Breast epithelium (tissue), 4 donors: ENCODE measurements around the gene NCKAP5. TPM values are rescaled to one million over a fixed set of nuclear protein-coding genes. Genes with fewer than 3 reads are reported as not detected.

Experiments
- DNase-seq, 2 donors: peaks; one replicate each; pipeline ENCODE4 v3.0.0-alpha.2; 2019; ENCODE audit warnings: low spot score in 2 of 2
- H3K27ac ChIP-seq, 2 donors: fragments of 200-600 bp; sonication (generic) in 1 of 2; one replicate each; pipeline ENCODE4 v1.5.1; 2016 to 2019; ENCODE audit warnings: mild to moderate bottlenecking in 1 of 2
- H3K27me3 ChIP-seq, 2 donors: fragments of 200-600 bp; sonication (generic) in 1 of 2; one replicate each; pipeline versions ENCODE4 v1.5.1 to v1.6.0; 2017 to 2019; ENCODE audit warnings: control low read depth in 1 of 2, mild to moderate bottlenecking in 1 of 2
- H3K36me3 ChIP-seq: fragments of 200-600 bp; one replicate; pipeline ENCODE4 v1.5.1; 2019
- H3K4me1 ChIP-seq, 2 donors: fragments of 200-600 bp; sonication (generic); one replicate each; pipeline ENCODE4 v1.5.1; 2016 to 2019; ENCODE audit warnings: control low read depth in 1 of 2
- H3K4me3 ChIP-seq, 3 donors: fragments of 200-600 bp; sonication (generic); 1 replicate in 2 of 3; 2 replicates in 1 of 3; pipeline ENCODE4 v1.5.1; 2016 to 2019; ENCODE audit warnings: mild to moderate bottlenecking in 3 of 3, moderate library complexity in 2 of 3
- H3K9me3 ChIP-seq, 2 donors: fragments of 200-600 bp; sonication (generic) in 1 of 2; one replicate each; pipeline ENCODE4 v1.5.1; 2016 to 2019; ENCODE audit warnings: control low read depth in 1 of 2
- CTCF ChIP-seq, 3 donors: fragments of 450-650 bp; IDR thresholded peaks; one replicate each; pipeline ENCODE4 v1.5.1; 2016 to 2017; ENCODE audit warnings: antibody characterized with exemption in 3 of 3, mild to moderate bottlenecking in 3 of 3, moderate library complexity in 3 of 3
- POLR2A ChIP-seq: fragments of 450-650 bp; IDR thresholded peaks from one replicate; pipeline ENCODE4 v1.6.1; 2016; ENCODE audit warnings: antibody characterized with exemption, mild to moderate bottlenecking, moderate library complexity
- POLR2AphosphoS5 ChIP-seq, 3 donors: sonication (generic); formaldehyde crosslinking; IDR thresholded peaks; one replicate each; pipeline ENCODE4 v1.6.1; 2017; ENCODE audit warnings: antibody characterized with exemption in 3 of 3
- intact Hi-C: fragments of 100-400 bp; cut with DNase I; formaldehyde crosslinking; loops from one replicate; pipeline ENCODE4 v1.15.1; 2023; ENCODE audit warnings: low total_unique reads
- total RNA-seq, 3 donors: library from RNA; depleted of rRNA; stranded (reverse); fragments of >200 nt; gene quantifications; one replicate each; pipeline ENCODE4 v1.1.0, GENCODE V29; 2016

NCKAP5 gene
- total RNA-seq, 3 donors from 2014 or later, result 1.1 to 10.5 (median 6.1) TPM

GRCh38 chr2:133541376-133541775, 26.9 kb downstream of the NCKAP5 start:
- DNase-seq, result no peak
- Histone ChIP-seq H3K4me3 (no peak overlapping the region), H3K27me3 (no peaks in the 10 kb centered on the region), H3K9me3 (no peaks in the 10 kb centered on the region), H3K27ac (no peak overlapping the region), H3K4me1 (no peaks in the 10 kb centered on the region), H3K36me3 (no peaks in the 10 kb centered on the region)
- TF ChIP-seq POLR2AphosphoS5 (IDR thresholded peaks at IDR 0.05), result no peak
- TF ChIP-seq CTCF (IDR thresholded peaks at IDR 0.05), result no peak
- no peak for TF ChIP-seq POLR2A
- intact Hi-C loops, result no loop called here

- intact Hi-C loops, result no loop called here
- no peaks in the 10 kb centered on the region for H3K36me3 ChIP-seq
- no peaks in the 10 kb centered on the region for H3K27me3 ChIP-seq
- DNase-seq, result no peak
- no peaks in the 10 kb centered on the region for H3K9me3 ChIP-seq
- TF ChIP-seq CTCF (IDR thresholded peaks at IDR 0.05) (no peak), POLR2A (no peak)
- H3K4me1 ChIP-seq, result no peaks in the 10 kb centered on the region
- no peak overlapping the region for H3K4me3 ChIP-seq
- H3K27ac ChIP-seq, result no peak overlapping the region
Measured at GRCh38 chr2:133532919-133533318, 35.3 kb downstream of the NCKAP5 start.

- no peak overlapping the region for H3K4me3 ChIP-seq
- no peaks in the 10 kb centered on the region for H3K9me3 ChIP-seq
- no peak for DNase-seq
- no peaks in the 10 kb centered on the region for H3K4me1 ChIP-seq
- H3K36me3 ChIP-seq, result no peaks in the 10 kb centered on the region
- intact Hi-C loops, result no loop called here
- no peaks in the 10 kb centered on the region for H3K27me3 ChIP-seq
- no peak for TF ChIP-seq POLR2AphosphoS5 (IDR thresholded peaks at IDR 0.05)
- no peak for TF ChIP-seq CTCF (IDR thresholded peaks at IDR 0.05)
- no peak for TF ChIP-seq POLR2A
- H3K27ac ChIP-seq, result no peak overlapping the region
Measured at GRCh38 chr2:133531382-133531781, 36.9 kb downstream of the NCKAP5 start.

GRCh38 chr2:133530645-133531044, 37.6 kb downstream of the NCKAP5 start:
- TF ChIP-seq POLR2A (no peak), CTCF (IDR thresholded peaks at IDR 0.05) (no peak), POLR2AphosphoS5 (IDR thresholded peaks at IDR 0.05) (no peak)
- Histone ChIP-seq H3K36me3 (no peaks in the 10 kb centered on the region), H3K27ac (no peak overlapping the region), H3K27me3 (no peaks in the 10 kb centered on the region), H3K4me1 (no peaks in the 10 kb centered on the region), H3K4me3 (no peak overlapping the region), H3K9me3 (no peaks in the 10 kb centered on the region)
- no peak for DNase-seq
- intact Hi-C loops, result no loop called here

GRCh38 chr2:133526530-133527300, 41.5 kb downstream of the NCKAP5 start:
- no peaks in the 10 kb centered on the region for H3K4me1 ChIP-seq
- no peaks in the 10 kb centered on the region for H3K27me3 ChIP-seq
- H3K4me3 ChIP-seq, result no peak overlapping the region
- intact Hi-C loops, result no loop called here
- no peaks in the 10 kb centered on the region for H3K9me3 ChIP-seq
- no peak for TF ChIP-seq CTCF (IDR thresholded peaks at IDR 0.05)
- TF ChIP-seq POLR2AphosphoS5 (IDR thresholded peaks at IDR 0.05), result no peak
- no peak for TF ChIP-seq POLR2A
- DNase-seq, result no peak
- no peak overlapping the region for H3K27ac ChIP-seq
- no peaks in the 10 kb centered on the region for H3K36me3 ChIP-seq
